Effector CD4-positive, alpha-beta T cell (primary cell): Measurements from ENCODE around the gene WSB1.

Experiments used
- DNase-seq: peaks from one replicate; pipeline ENCODE4 v3.0.0-alpha.2; 2020

The WSB1 gene

GRCh38 chr17:27363326-27363725, 69.4 kb downstream of the WSB1 start:
- no peak for DNase-seq
